Dermis blood vessel endothelial cell (primary cell): ENCODE measurements around the gene TDRD3. TPM values are rescaled to one million over a fixed set of nuclear protein-coding genes. Genes with fewer than 3 reads are reported as not detected.
"Not testable (repeated sequence)": the region's sequence is repeated elsewhere in the genome, so short reads cannot be mapped to it uniquely, and the experiment has no call there.

Experiments
- DNase-seq: peaks from one replicate; pipeline ENCODE4 v3.0.0; 2010
- total RNA-seq: library from RNA; depleted of rRNA; stranded (reverse); fragments of >200 nt; gene quantifications from 2 replicates; pipeline ENCODE4 v1.2.3, GENCODE V29; 2014

Gene TDRD3
- total RNA-seq, 1 donor from 2014 or later: 17.4 TPM

GRCh38 chr13:60398907-60399589 lies 2.0 kb downstream of the TDRD3 start:
- DNase-seq: peak; percentile 23

- no peak for DNase-seq
Observed at GRCh38 chr13:60402022-60402421, 5.0 kb downstream of the TDRD3 start.

GRCh38 chr13:60407095-60407494 lies 10.1 kb downstream of the TDRD3 start:
- DNase-seq: no peak

GRCh38 chr13:60407852-60408251 lies 10.8 kb downstream of the TDRD3 start:
- DNase-seq: not testable (repeated sequence)

GRCh38 chr13:60409574-60410292 lies 12.7 kb downstream of the TDRD3 start:
- not testable (repeated sequence) for DNase-seq

- no peak for DNase-seq
Observed at GRCh38 chr13:60410299-60410698, 13.3 kb downstream of the TDRD3 start.

GRCh38 chr13:60411464-60411863 lies 14.4 kb downstream of the TDRD3 start:
- no peak for DNase-seq

- DNase-seq: no peak
Observed at GRCh38 chr13:60411983-60412382, 15.0 kb downstream of the TDRD3 start.

GRCh38 chr13:60412909-60413616 lies 16.0 kb downstream of the TDRD3 start:
- peak; percentile 13 for DNase-seq

- DNase-seq: no peak
Observed at GRCh38 chr13:60414177-60414576, 17.2 kb downstream of the TDRD3 start.

- DNase-seq: no peak
Observed at GRCh38 chr13:60417734-60418133, 20.7 kb downstream of the TDRD3 start.

- no peak for DNase-seq
Observed at GRCh38 chr13:60418954-60419353, 21.9 kb downstream of the TDRD3 start.

- no peak for DNase-seq
Observed at GRCh38 chr13:60425332-60425731, 28.3 kb downstream of the TDRD3 start.

- DNase-seq: no peak
Observed at GRCh38 chr13:60426075-60426474, 29.1 kb downstream of the TDRD3 start.

GRCh38 chr13:60427285-60427684 lies 30.3 kb downstream of the TDRD3 start:
- DNase-seq: no peak

GRCh38 chr13:60431108-60431700 lies 34.2 kb downstream of the TDRD3 start:
- DNase-seq: peak; percentile 78

GRCh38 chr13:60433505-60433904 lies 36.5 kb downstream of the TDRD3 start:
- no peak for DNase-seq

GRCh38 chr13:60435762-60436374 lies 38.8 kb downstream of the TDRD3 start:
- DNase-seq: no peak

GRCh38 chr13:60439201-60439600 lies 42.2 kb downstream of the TDRD3 start:
- no peak for DNase-seq

GRCh38 chr13:60441761-60442160 lies 44.7 kb downstream of the TDRD3 start:
- no peak for DNase-seq

- DNase-seq: peak; percentile 78
Observed at GRCh38 chr13:60448907-60449510, 52.0 kb downstream of the TDRD3 start.

GRCh38 chr13:60453490-60453889 lies 56.5 kb downstream of the TDRD3 start:
- DNase-seq: no peak
